Endothelial cell (in vitro differentiated cells): ENCODE data around the gene NRXN3. TPM values are rescaled to one million over a fixed set of nuclear protein-coding genes. Genes with fewer than 3 reads are reported as not detected.

Experiments
- DNase-seq: peaks from one replicate; pipeline ENCODE4 v3.0.0; 2021; ENCODE audit warnings: low spot score
- H3K27ac Mint-ChIP-seq: one replicate; pipeline ENCODE4 v1.8.0; 2021; ENCODE audit warnings: mixed read lengths, inconsistent platforms; ENCODE audit not compliant: unreplicated experiment
- H3K27me3 Mint-ChIP-seq: one replicate; pipeline ENCODE4 v1.8.0; 2021; ENCODE audit warnings: mild to moderate bottlenecking, moderate library complexity, mixed read lengths, inconsistent platforms; ENCODE audit not compliant: unreplicated experiment
- H3K36me3 Mint-ChIP-seq: one replicate; pipeline ENCODE4 v1.8.0; 2021; ENCODE audit warnings: mild to moderate bottlenecking, low read depth, mixed read lengths, inconsistent platforms; ENCODE audit not compliant: unreplicated experiment
- H3K4me1 Mint-ChIP-seq: one replicate; pipeline ENCODE4 v1.8.0; 2021; ENCODE audit warnings: mild to moderate bottlenecking, mixed read lengths, inconsistent platforms; ENCODE audit not compliant: unreplicated experiment
- H3K4me3 Mint-ChIP-seq: one replicate; pipeline ENCODE4 v1.8.0; 2021; ENCODE audit warnings: mild to moderate bottlenecking, mixed read lengths, inconsistent platforms; ENCODE audit not compliant: unreplicated experiment
- H3K9me3 Mint-ChIP-seq: one replicate; pipeline ENCODE4 v1.8.0; 2021; ENCODE audit warnings: mixed read lengths, inconsistent platforms; ENCODE audit not compliant: unreplicated experiment
- total RNA-seq: library from RNA; stranded (reverse); fragmentation: NEBNext Ultra II Directional; extraction: Animal tissue kit (Norgen Biotek cat#: 25700); gene quantifications from one replicate; pipeline ENCODE4 v1.2.1, GENCODE V29; 2021; ENCODE audit not compliant: unreplicated experiment
- TF ChIP-seq, protein P1 (sequence below): fragments of 200-600 bp; sonication (generic); IDR thresholded peaks from one replicate; pipeline ENCODE4 v1.5.0; 2021; ENCODE audit warnings: antibody characterized with exemption; ENCODE audit not compliant: unreplicated experiment

The NRXN3 gene
- total RNA-seq, 1 donor from 2014 or later: 2.3 TPM

DNA sequence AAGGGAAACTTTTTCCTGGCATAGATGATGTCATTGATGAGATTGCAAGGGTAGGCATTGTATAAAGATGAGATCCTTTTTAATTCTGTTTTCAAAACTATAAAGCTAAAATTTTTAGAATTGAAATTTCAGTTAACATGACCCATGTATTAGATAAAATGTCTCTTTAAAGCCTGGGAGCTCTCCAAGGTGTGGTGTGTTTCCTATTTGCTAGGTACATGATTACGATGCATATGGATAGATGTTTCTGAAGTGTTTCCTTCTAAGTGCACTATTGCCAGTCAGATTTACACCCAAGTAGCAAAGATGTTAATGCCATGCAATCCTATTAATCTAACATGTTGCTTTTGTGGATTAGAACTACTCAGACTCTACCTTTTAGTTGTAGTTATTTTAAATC lies 1206.4 kb downstream of the NRXN3 start:
- DNase-seq: no peak
- no peaks in the 10 kb centered on the region for H3K27me3 Mint-ChIP-seq
- no peak overlapping the region for H3K27ac Mint-ChIP-seq
- H3K36me3 Mint-ChIP-seq: no peaks in the 10 kb centered on the region
- H3K4me3 Mint-ChIP-seq: no peak overlapping the region
- no peaks in the 10 kb centered on the region for H3K9me3 Mint-ChIP-seq
- TF ChIP-seq, protein P1, sequence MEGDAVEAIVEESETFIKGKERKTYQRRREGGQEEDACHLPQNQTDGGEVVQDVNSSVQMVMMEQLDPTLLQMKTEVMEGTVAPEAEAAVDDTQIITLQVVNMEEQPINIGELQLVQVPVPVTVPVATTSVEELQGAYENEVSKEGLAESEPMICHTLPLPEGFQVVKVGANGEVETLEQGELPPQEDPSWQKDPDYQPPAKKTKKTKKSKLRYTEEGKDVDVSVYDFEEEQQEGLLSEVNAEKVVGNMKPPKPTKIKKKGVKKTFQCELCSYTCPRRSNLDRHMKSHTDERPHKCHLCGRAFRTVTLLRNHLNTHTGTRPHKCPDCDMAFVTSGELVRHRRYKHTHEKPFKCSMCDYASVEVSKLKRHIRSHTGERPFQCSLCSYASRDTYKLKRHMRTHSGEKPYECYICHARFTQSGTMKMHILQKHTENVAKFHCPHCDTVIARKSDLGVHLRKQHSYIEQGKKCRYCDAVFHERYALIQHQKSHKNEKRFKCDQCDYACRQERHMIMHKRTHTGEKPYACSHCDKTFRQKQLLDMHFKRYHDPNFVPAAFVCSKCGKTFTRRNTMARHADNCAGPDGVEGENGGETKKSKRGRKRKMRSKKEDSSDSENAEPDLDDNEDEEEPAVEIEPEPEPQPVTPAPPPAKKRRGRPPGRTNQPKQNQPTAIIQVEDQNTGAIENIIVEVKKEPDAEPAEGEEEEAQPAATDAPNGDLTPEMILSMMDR: no peak
- H3K4me1 Mint-ChIP-seq: no peaks in the 10 kb centered on the region

DNA sequence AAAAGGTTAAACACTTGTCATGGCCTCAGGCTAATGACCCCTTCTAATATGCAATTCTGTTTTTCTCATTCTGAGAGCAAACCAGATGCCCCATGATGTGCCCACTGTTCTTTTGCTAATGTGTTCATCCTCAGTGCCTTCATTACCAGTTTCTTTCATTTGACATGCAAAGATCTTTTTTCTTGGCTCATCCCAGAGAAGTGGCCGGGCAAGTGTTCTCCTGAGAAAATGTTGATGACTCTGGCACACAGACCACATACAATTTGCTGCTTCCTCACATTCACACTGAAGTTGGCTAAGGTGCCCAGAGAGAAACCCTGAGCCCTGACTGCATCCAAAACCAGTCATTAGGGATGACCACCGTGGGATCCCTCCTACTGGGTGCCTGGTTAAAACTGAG lies 1207.8 kb downstream of the NRXN3 start:
- no peak overlapping the region for H3K27ac Mint-ChIP-seq
- no peaks in the 10 kb centered on the region for H3K9me3 Mint-ChIP-seq
- TF ChIP-seq, protein P1: no peak
- H3K27me3 Mint-ChIP-seq: no peaks in the 10 kb centered on the region
- no peaks in the 10 kb centered on the region for H3K36me3 Mint-ChIP-seq
- no peak overlapping the region for H3K4me3 Mint-ChIP-seq
- no peaks in the 10 kb centered on the region for H3K4me1 Mint-ChIP-seq
- DNase-seq: no peak

DNA sequence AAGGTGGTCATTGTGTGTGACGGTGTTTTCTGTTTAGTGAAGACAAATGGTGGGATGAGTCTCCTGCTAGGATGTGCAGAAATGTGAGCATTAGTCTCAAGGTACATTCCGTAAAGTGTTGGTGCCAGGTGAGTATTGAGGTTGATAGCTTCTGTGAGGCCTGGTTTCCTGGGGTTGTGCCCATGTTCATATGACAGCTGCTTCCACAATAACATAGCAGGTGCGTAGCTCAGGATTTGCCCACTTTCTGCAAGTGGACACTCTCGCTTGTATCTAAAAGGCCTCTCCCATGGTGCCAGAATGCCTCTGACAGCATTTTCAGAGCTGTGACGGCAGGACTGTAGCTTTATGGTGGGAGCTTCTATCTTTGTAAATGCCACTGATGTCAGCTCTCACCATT lies 1209.1 kb downstream of the NRXN3 start:
- H3K27ac Mint-ChIP-seq: no peak overlapping the region
- DNase-seq: no peak
- no peaks in the 10 kb centered on the region for H3K36me3 Mint-ChIP-seq
- no peaks in the 10 kb centered on the region for H3K27me3 Mint-ChIP-seq
- TF ChIP-seq, protein P1: no peak
- no peaks in the 10 kb centered on the region for H3K9me3 Mint-ChIP-seq
- H3K4me3 Mint-ChIP-seq: no peak overlapping the region
- no peaks in the 10 kb centered on the region for H3K4me1 Mint-ChIP-seq

DNA sequence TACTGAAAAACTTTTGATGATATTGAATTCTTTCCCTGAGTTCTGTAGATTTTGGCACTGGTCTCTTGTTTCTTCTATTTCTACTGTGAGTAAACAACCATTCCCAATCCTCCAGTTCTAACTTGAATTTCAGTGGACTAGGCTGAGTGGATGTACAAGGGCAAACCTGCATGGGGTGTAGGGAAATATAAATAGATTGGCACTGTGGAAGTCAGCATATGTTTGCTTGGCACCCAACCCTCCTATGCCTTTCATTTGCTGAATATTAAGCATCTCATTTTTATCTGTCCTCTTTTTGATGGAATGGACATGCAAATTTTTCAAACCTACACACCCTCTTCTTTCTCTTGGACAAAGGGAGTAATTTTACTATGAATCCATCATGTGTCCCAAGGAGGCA lies 1212.9 kb downstream of the NRXN3 start:
- H3K4me3 Mint-ChIP-seq: no peak overlapping the region
- H3K4me1 Mint-ChIP-seq: no peaks in the 10 kb centered on the region
- no peak for DNase-seq
- no peak overlapping the region for H3K27ac Mint-ChIP-seq
- H3K27me3 Mint-ChIP-seq: no peaks in the 10 kb centered on the region
- no peaks in the 10 kb centered on the region for H3K36me3 Mint-ChIP-seq
- no peaks in the 10 kb centered on the region for H3K9me3 Mint-ChIP-seq
- TF ChIP-seq, protein P1: no peak

DNA sequence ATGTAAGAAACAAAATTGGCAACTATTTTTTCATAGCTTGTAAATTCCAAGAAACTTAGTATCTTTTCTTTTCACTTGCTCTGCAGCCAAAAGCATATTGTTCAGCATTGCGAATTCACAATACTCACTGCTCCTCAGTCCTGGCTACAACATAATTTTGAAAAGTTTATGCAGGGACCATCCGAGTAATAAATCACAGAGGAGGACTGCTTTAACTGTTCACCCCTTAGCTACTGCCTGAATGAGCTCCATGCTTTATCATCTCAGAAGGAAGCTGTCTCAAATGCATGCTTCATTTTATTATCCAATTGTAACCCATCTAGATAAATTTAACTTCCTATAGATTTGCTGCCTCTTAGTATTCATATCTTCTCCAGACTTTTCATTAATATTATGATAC lies 1213.3 kb downstream of the NRXN3 start:
- no peaks in the 10 kb centered on the region for H3K27me3 Mint-ChIP-seq
- no peaks in the 10 kb centered on the region for H3K4me1 Mint-ChIP-seq
- no peak for DNase-seq
- H3K27ac Mint-ChIP-seq: no peak overlapping the region
- TF ChIP-seq, protein P1: no peak
- no peaks in the 10 kb centered on the region for H3K36me3 Mint-ChIP-seq
- no peaks in the 10 kb centered on the region for H3K9me3 Mint-ChIP-seq
- no peak overlapping the region for H3K4me3 Mint-ChIP-seq
